Keratinocyte (primary cell): ENCODE measurements around the gene MAP2K5.

ENCODE experiments used
- EZH2 ChIP-seq: IDR thresholded peaks from one replicate; pipeline ENCODE4 v1.6.1; 2012; ENCODE audit warnings: inconsistent platforms, mild to moderate bottlenecking, low read length, moderate library complexity
- TF ChIP-seq, protein P1 (sequence below), 3 experiments: IDR thresholded peaks in 1 of 3; conservative IDR thresholded peaks in 1 of 3; optimal IDR thresholded peaks in 1 of 3; 2 replicates in 2 of 3; 3 replicates in 1 of 3; pipeline versions ENCODE3 to v1.5.1; 2011; ENCODE audit warnings: low read length in 3 of 3, mild to moderate bottlenecking in 3 of 3, moderate library complexity in 2 of 3, control low read depth in 1 of 3, inconsistent platforms in 1 of 3; ENCODE audit not compliant: insufficient read depth in 2 of 3; ENCODE audit errors: extremely low read depth in 1 of 3

- TF ChIP-seq, protein P1, sequence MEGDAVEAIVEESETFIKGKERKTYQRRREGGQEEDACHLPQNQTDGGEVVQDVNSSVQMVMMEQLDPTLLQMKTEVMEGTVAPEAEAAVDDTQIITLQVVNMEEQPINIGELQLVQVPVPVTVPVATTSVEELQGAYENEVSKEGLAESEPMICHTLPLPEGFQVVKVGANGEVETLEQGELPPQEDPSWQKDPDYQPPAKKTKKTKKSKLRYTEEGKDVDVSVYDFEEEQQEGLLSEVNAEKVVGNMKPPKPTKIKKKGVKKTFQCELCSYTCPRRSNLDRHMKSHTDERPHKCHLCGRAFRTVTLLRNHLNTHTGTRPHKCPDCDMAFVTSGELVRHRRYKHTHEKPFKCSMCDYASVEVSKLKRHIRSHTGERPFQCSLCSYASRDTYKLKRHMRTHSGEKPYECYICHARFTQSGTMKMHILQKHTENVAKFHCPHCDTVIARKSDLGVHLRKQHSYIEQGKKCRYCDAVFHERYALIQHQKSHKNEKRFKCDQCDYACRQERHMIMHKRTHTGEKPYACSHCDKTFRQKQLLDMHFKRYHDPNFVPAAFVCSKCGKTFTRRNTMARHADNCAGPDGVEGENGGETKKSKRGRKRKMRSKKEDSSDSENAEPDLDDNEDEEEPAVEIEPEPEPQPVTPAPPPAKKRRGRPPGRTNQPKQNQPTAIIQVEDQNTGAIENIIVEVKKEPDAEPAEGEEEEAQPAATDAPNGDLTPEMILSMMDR (optimal IDR thresholded peaks at IDR 0.05 in 1 of 3, IDR thresholded peaks at IDR 0.05 in 1 of 3, conservative IDR thresholded peaks at IDR 0.05 in 1 of 3; ENCODE audit: extremely low read depth in 1 of 3, insufficient read depth in 2 of 3, low read length in 3 of 3): no peak
- no peak for TF ChIP-seq EZH2
Observed at GRCh38 chr15:67805666-67806516, 263.4 kb downstream of the MAP2K5 start.
